T-cell (primary cell): Measurements from ENCODE around the gene RIMS3. TPM values are rescaled to one million over a fixed set of nuclear protein-coding genes. Genes with fewer than 3 reads are reported as not detected.

Experiments
- ATAC-seq, 4 experiments: fragments of 200-7000 bp in 3 of 4; fragments of 150-1000 bp in 1 of 4; cut with Tn5 transposase; replicated peaks in 1 of 4; 1 replicate in 3 of 4; 2 replicates in 1 of 4; pipeline ENCODE4 v1.10.0; 2021; ENCODE audit warnings: moderate library complexity in 3 of 4, mild to moderate bottlenecking in 2 of 4, moderate number of reproducible peaks in 1 of 4
- CTCF ChIA-PET, 2 donors: fragments of 300-600 bp; sonication (Branson Sonifier 250); formaldehyde crosslinking; loops; one replicate each; lab custom pipeline; 2022; ENCODE audit warnings: antibody characterized with exemption in 2 of 2; lab: Charles Lee
- POLR2A ChIA-PET, 2 donors: fragments of 300-600 bp; sonication (Branson Sonifier 250); formaldehyde crosslinking; loops; one replicate each; lab custom pipeline; 2022; ENCODE audit warnings: antibody characterized with exemption in 2 of 2; lab: Charles Lee
- DNase-seq, 35 experiments: peaks; one replicate each; pipeline versions ENCODE4 v3.0.0 to v3.0.0-alpha.2; 2013 to 2023
- H3K27ac ChIP-seq: one replicate; pipeline ENCODE4 v1.5.1; 2013; ENCODE audit warnings: low read length
- H3K27me3 ChIP-seq, 2 experiments: replicated peaks in 1 of 2; 1 replicate in 1 of 2; 2 replicates in 1 of 2; pipeline versions ENCODE4 v1.6.1 to v1.7.0; 2013; ENCODE audit warnings: low read length in 1 of 2, mixed read lengths in 1 of 2; ENCODE audit not compliant: control insufficient read depth in 2 of 2, insufficient read depth in 2 of 2; ENCODE audit errors: extremely low read depth in 1 of 2
- H3K36me3 ChIP-seq, 2 donors: 1 replicate in 1 of 2; 2 replicates in 1 of 2; pipeline versions ENCODE4 v1.6.1 to v1.7.0; 2013; ENCODE audit warnings: low read length in 1 of 2; ENCODE audit not compliant: control insufficient read depth in 2 of 2, insufficient read depth in 1 of 2; ENCODE audit errors: extremely low read depth in 1 of 2
- H3K4me1 ChIP-seq, 2 experiments: 1 replicate in 1 of 2; 2 replicates in 1 of 2; pipeline versions ENCODE4 v1.6.1 to v1.7.0; 2013; ENCODE audit warnings: low read length in 2 of 2, mixed read lengths in 1 of 2; ENCODE audit not compliant: insufficient read depth in 2 of 2, control insufficient read depth in 1 of 2; ENCODE audit errors: extremely low read depth in 1 of 2
- H3K4me3 ChIP-seq, 2 donors: 1 replicate in 1 of 2; 2 replicates in 1 of 2; pipeline versions ENCODE4 v1.5.1 to v1.7.0; 2013; ENCODE audit warnings: mild to moderate bottlenecking in 2 of 2, low read length in 1 of 2, moderate library complexity in 1 of 2; ENCODE audit not compliant: control insufficient read depth in 1 of 2; ENCODE audit errors: extremely low read depth in 1 of 2
- H3K9me3 ChIP-seq: 2 replicates; pipeline ENCODE4 v1.7.0; 2013
- H3K27ac Mint-ChIP-seq, 2 donors: one replicate each; pipeline ENCODE4 v1.8.0; 2020 to 2021; ENCODE audit warnings: mild to moderate bottlenecking in 2 of 2, mixed read lengths in 2 of 2
- H3K27me3 Mint-ChIP-seq, 2 donors: one replicate each; pipeline ENCODE4 v1.8.0; 2021 to 2022; ENCODE audit warnings: mixed read lengths in 2 of 2
- H3K36me3 Mint-ChIP-seq: one replicate; pipeline ENCODE4 v1.8.0; 2021; ENCODE audit warnings: mixed read lengths
- H3K4me1 Mint-ChIP-seq, 3 donors: one replicate each; pipeline ENCODE4 v1.8.0; 2020 to 2022; ENCODE audit warnings: mixed read lengths in 3 of 3, mild to moderate bottlenecking in 1 of 3
- H3K4me3 Mint-ChIP-seq, 3 donors: one replicate each; pipeline ENCODE4 v1.8.0; 2020 to 2022; ENCODE audit warnings: mild to moderate bottlenecking in 3 of 3, mixed read lengths in 3 of 3, moderate library complexity in 3 of 3
- H3K9me3 Mint-ChIP-seq, 3 donors: one replicate each; pipeline ENCODE4 v1.8.0; 2020 to 2022; ENCODE audit warnings: mixed read lengths in 3 of 3
- WGBS: methylation state at CpG from one replicate; pipeline ENCODE4 v1.1.5; 2013; ENCODE audit warnings: missing lambda C conversion rate; ENCODE audit not compliant: insufficient coverage; 5-methylcytosine and 5-hydroxymethylcytosine counted together
- total RNA-seq, 35 experiments: library from RNA in 6 of 35; stranded (reverse) in 6 of 35; fragments of 120-200 nt in 1 of 35; gene quantifications; one replicate each; pipeline versions ENCODE4 v1.2.1 to v1.2.4 and lab custom pipeline; 2013 to 2026

The RIMS3 gene
- total RNA-seq, 5 donors from 2014 or later (not counting 1 experiment from before 2014, with no cell fraction given) = 1.8 to 3.0 (median 2.3) TPM

GRCh38 chr1:40652979-40653378, 12.5 kb downstream of the RIMS3 start:
- Mint-ChIP-seq H3K36me3 (no peaks in the 10 kb centered on the region), H3K9me3 (no peaks in the 10 kb centered on the region), H3K4me3 (no peak overlapping the region), H3K27ac (no peak overlapping the region), H3K27me3 (peaks cover 5 to 7% of the 10 kb centered on the region in 2 donors), H3K4me1 (peaks cover 4 to 14% (median 5%) of the 10 kb centered on the region in 3 donors)
- ATAC-seq (no peak), DNase-seq (no peak)
- no peak overlapping the region for H3K4me3 ChIP-seq
- no peak overlapping the region for H3K27ac ChIP-seq
- H3K4me1 ChIP-seq = peaks cover 0 to 6% of the 10 kb centered on the region in 2 experiments
- WGBS = 85% methylated on average over 3 of the region's 4 CpGs
- POLR2A ChIA-PET = no interaction called here
- CTCF ChIA-PET = no interaction called here
- no peaks in the 10 kb centered on the region for H3K9me3 ChIP-seq
- no peaks in the 10 kb centered on the region for H3K36me3 ChIP-seq
- H3K27me3 ChIP-seq = peaks cover 0 to 18% of the 10 kb centered on the region in 2 experiments

GRCh38 chr1:40652468-40652867, 13.0 kb downstream of the RIMS3 start:
- Histone ChIP-seq H3K4me3 (no peak overlapping the region), H3K36me3 (no peaks in the 10 kb centered on the region), H3K9me3 (no peaks in the 10 kb centered on the region), H3K27ac (no peak overlapping the region), H3K4me1 (peaks cover 0 to 6% of the 10 kb centered on the region in 2 experiments), H3K27me3 (peaks cover 0 to 18% of the 10 kb centered on the region in 2 experiments)
- ATAC-seq (no peak), DNase-seq (no peak)
- CTCF ChIA-PET = no interaction called here
- Mint-ChIP-seq H3K27me3 (peaks cover 5 to 7% of the 10 kb centered on the region in 2 donors), H3K27ac (no peak overlapping the region), H3K36me3 (no peaks in the 10 kb centered on the region), H3K9me3 (no peaks in the 10 kb centered on the region), H3K4me1 (peaks cover 4 to 14% (median 5%) of the 10 kb centered on the region in 3 donors), H3K4me3 (no peak overlapping the region)
- POLR2A ChIA-PET = no interaction called here
- WGBS = 86% methylated on average over 5 of the region's 5 CpGs

DNA sequence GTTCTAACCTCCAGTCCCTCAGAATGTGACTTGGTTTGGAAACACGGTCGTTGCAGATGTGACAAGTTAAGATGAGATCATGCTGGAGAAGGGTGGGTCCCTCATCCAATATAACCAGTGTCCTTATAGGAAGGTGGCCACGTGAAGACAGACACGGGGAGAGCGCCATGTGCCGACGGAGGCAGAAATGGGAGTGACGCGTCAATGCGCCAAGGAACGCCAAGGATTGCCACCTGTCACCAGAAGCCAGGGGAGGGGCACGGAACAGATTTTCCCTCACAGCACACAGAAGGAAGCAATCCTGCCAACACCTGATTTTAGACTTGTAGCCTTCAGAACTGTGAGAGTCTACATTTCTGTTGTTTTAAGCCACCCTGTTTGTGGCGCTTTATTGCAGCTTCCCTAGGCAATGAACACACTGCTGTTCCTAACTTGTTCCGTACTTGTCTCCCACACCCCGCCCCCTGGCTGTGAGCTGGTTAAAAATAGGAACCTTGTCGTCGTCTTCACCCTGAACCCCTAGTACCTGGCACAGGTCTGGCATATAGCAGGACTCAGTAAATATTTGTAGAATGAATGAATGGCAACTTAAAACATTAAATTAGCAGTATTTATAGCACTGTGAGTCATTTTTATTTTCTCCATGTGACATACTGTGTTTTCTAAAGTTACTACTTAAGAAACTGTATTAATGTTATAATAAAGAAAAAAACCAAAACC, 14.2 kb downstream of the RIMS3 start:
- Histone ChIP-seq H3K4me3 (no peak overlapping the region), H3K27me3 (peaks cover 0 to 18% of the 10 kb centered on the region in 2 experiments), H3K4me1 (peaks cover 0 to 6% of the 10 kb centered on the region in 2 experiments), H3K9me3 (no peaks in the 10 kb centered on the region), H3K36me3 (no peaks in the 10 kb centered on the region), H3K27ac (no peak overlapping the region)
- Mint-ChIP-seq H3K27ac (no peak overlapping the region), H3K4me3 (no peak overlapping the region), H3K36me3 (no peaks in the 10 kb centered on the region), H3K4me1 (peaks cover 4 to 14% (median 5%) of the 10 kb centered on the region in 3 donors), H3K9me3 (no peaks in the 10 kb centered on the region), H3K27me3 (peaks cover 5 to 7% of the 10 kb centered on the region in 2 donors)
- ATAC-seq = no peak
- WGBS = 94% methylated on average over 11 of the region's 17 CpGs
- POLR2A ChIA-PET = interaction anchor here in 1 of 2 donors (0.5 kb wide), 1 partner anchor 130 kb away, joined by 4 read pairs; no protein-coding TSS in a partner anchor
- CTCF ChIA-PET = no interaction called here
- DNase-seq = no peak

- Histone ChIP-seq H3K4me1 (peaks cover 0 to 6% of the 10 kb centered on the region in 2 experiments), H3K36me3 (no peaks in the 10 kb centered on the region), H3K9me3 (no peaks in the 10 kb centered on the region), H3K4me3 (no peak overlapping the region), H3K27me3 (peaks cover 0 to 18% of the 10 kb centered on the region in 2 experiments), H3K27ac (no peak overlapping the region)
- no peak overlapping the region for H3K27ac Mint-ChIP-seq
- peaks cover 5 to 7% of the 10 kb centered on the region in 2 donors for H3K27me3 Mint-ChIP-seq
- ATAC-seq (peak in 1 of 4 experiments; percentile 38), DNase-seq (no peak)
- H3K4me3 Mint-ChIP-seq = no peak overlapping the region
- WGBS = 51% methylated on average over 4 of the region's 4 CpGs
- H3K9me3 Mint-ChIP-seq = no peaks in the 10 kb centered on the region
- ChIA-PET CTCF (interaction anchor here in 1 of 2 donors (0.6 kb wide), 1 partner anchor 852 kb away, joined by 6 read pairs; no protein-coding TSS in a partner anchor), POLR2A (no interaction called here)
- H3K4me1 Mint-ChIP-seq = peaks cover 4 to 14% (median 5%) of the 10 kb centered on the region in 3 donors
- no peaks in the 10 kb centered on the region for H3K36me3 Mint-ChIP-seq
Observed at GRCh38 chr1:40650075-40650474, 15.4 kb downstream of the RIMS3 start.

DNA sequence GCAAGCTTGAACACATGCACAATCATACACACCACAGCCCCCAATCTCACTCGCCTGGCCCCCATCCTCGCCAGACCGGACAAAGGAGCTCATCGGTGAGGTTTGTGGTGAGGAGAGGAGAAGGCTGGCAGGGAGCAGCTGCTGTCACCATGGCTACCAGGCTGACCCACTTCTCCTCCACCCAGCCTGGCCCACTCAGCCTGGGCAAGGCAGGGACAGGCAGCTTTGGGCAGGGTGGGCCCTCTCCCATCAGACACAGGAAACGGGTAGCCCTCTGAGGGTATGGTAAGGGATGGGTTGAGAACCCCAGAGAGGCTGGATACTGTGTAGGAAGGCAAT, 15.9 kb downstream of the RIMS3 start:
- WGBS = 40% methylated on average over 1 of the region's 5 CpGs
- Mint-ChIP-seq H3K9me3 (no peaks in the 10 kb centered on the region), H3K36me3 (no peaks in the 10 kb centered on the region), H3K4me3 (no peak overlapping the region), H3K27ac (no peak overlapping the region), H3K27me3 (peaks cover 3 to 4% of the 10 kb centered on the region in 2 donors), H3K4me1 (peaks cover 4 to 11% (median 5%) of the 10 kb centered on the region in 3 donors)
- ATAC-seq (no peak), DNase-seq (no peak)
- Histone ChIP-seq H3K27ac (no peak overlapping the region), H3K36me3 (no peaks in the 10 kb centered on the region), H3K4me3 (no peak overlapping the region), H3K27me3 (peaks cover 0 to 18% of the 10 kb centered on the region in 2 experiments), H3K9me3 (no peaks in the 10 kb centered on the region), H3K4me1 (peaks cover 0 to 6% of the 10 kb centered on the region in 2 experiments)
- CTCF ChIA-PET = interaction anchor here in 1 of 2 donors (0.6 kb wide), 1 partner anchor 851 kb away, joined by 6 read pairs; no protein-coding TSS in a partner anchor
- POLR2A ChIA-PET = no interaction called here

GRCh38 chr1:40648928-40649591, 16.4 kb downstream of the RIMS3 start:
- Histone ChIP-seq H3K4me1 (peaks cover 0 to 6% of the 10 kb centered on the region in 2 experiments), H3K27ac (no peak overlapping the region), H3K36me3 (no peaks in the 10 kb centered on the region), H3K9me3 (no peaks in the 10 kb centered on the region), H3K27me3 (peaks cover 0 to 18% of the 10 kb centered on the region in 2 experiments), H3K4me3 (no peak overlapping the region)
- CTCF ChIA-PET = no interaction called here
- H3K27ac Mint-ChIP-seq = no peak overlapping the region
- no peaks in the 10 kb centered on the region for H3K27me3 Mint-ChIP-seq
- ATAC-seq = no peak
- DNase-seq = no peak
- H3K4me3 Mint-ChIP-seq = no peak overlapping the region
- POLR2A ChIA-PET = no interaction called here
- H3K36me3 Mint-ChIP-seq = no peaks in the 10 kb centered on the region
- H3K4me1 Mint-ChIP-seq = peaks cover 4 to 8% (median 5%) of the 10 kb centered on the region in 3 donors
- no peaks in the 10 kb centered on the region for H3K9me3 Mint-ChIP-seq
- WGBS = 36% methylated on average over 10 of the region's 15 CpGs
